H9 (cell line): ENCODE results near the gene SERP1. TPM values are rescaled to one million over a fixed set of nuclear protein-coding genes. Genes with fewer than 3 reads are reported as not detected.

Experiments
- DNase-seq: peaks from one replicate; pipeline ENCODE4 v3.0.0-alpha.2; 2017
- H2AFZ ChIP-seq: one replicate; pipeline ENCODE4 v1.6.1; 2013; ENCODE audit warnings: mild to moderate bottlenecking, low read length, control low read depth, moderate library complexity
- H2AK5ac ChIP-seq: 2 replicates; pipeline ENCODE4 v1.6.1; 2013; ENCODE audit warnings: low read length, control low read depth, mixed read lengths; ENCODE audit not compliant: insufficient read length
- H2BK120ac ChIP-seq: one replicate; pipeline ENCODE4 v1.6.1; 2013; ENCODE audit warnings: low read depth, mild to moderate bottlenecking, low read length, control low read depth, inconsistent platforms; ENCODE audit not compliant: poor library complexity, severe bottlenecking
- H2BK12ac ChIP-seq: 2 replicates; pipeline ENCODE4 v1.6.1; 2013; ENCODE audit warnings: low read length, control low read depth, mixed read lengths, low read depth; ENCODE audit not compliant: insufficient read length
- H2BK15ac ChIP-seq: 2 replicates; pipeline ENCODE4 v1.6.1; 2013; ENCODE audit warnings: low read depth, low read length, control low read depth
- H2BK20ac ChIP-seq: one replicate; pipeline ENCODE4 v1.6.1; 2013; ENCODE audit warnings: low read depth, mild to moderate bottlenecking, low read length, control low read depth, inconsistent platforms; ENCODE audit not compliant: poor library complexity, severe bottlenecking
- H2BK5ac ChIP-seq: 2 replicates; pipeline ENCODE4 v1.6.1; 2013; ENCODE audit warnings: low read length, control low read depth, mixed read lengths; ENCODE audit not compliant: insufficient read length
- H3K14ac ChIP-seq: 2 replicates; pipeline ENCODE4 v1.6.1; 2013; ENCODE audit warnings: low read length, control low read depth; ENCODE audit not compliant: insufficient read depth
- H3K18ac ChIP-seq: 2 replicates; pipeline ENCODE4 v1.6.1; 2013; ENCODE audit warnings: low read depth, mild to moderate bottlenecking, mixed read lengths, low read length, control low read depth; ENCODE audit not compliant: insufficient read length
- H3K23ac ChIP-seq: 2 replicates; pipeline ENCODE4 v1.6.1; 2013; ENCODE audit warnings: low read length, control low read depth, mixed read lengths, low read depth; ENCODE audit not compliant: insufficient read length
- H3K23me2 ChIP-seq: 2 replicates; pipeline ENCODE4 v1.6.1; 2013; ENCODE audit warnings: low read depth, mild to moderate bottlenecking, mixed read lengths, low read length, control low read depth; ENCODE audit not compliant: insufficient read length, poor library complexity, severe bottlenecking
- H3K27ac ChIP-seq: 2 replicates; pipeline ENCODE4 v1.5.1; 2013; ENCODE audit warnings: low read length, control low read depth, mixed read lengths, low read depth; ENCODE audit not compliant: insufficient read length
- H3K27me3 ChIP-seq: 2 replicates; pipeline ENCODE4 v1.6.1; 2013; ENCODE audit warnings: low read length, control low read depth, inconsistent platforms; ENCODE audit not compliant: insufficient read depth
- H3K4ac ChIP-seq: 2 replicates; pipeline ENCODE4 v1.6.1; 2013; ENCODE audit warnings: low read depth, mild to moderate bottlenecking, control low read depth, inconsistent platforms, low read length, moderate library complexity
- H3K4me1 ChIP-seq: 2 replicates; pipeline ENCODE4 v1.6.1; 2013; ENCODE audit warnings: low read length, control low read depth, inconsistent platforms; ENCODE audit not compliant: insufficient read depth
- H3K4me2 ChIP-seq: 2 replicates; pipeline ENCODE4 v1.6.1; 2013; ENCODE audit warnings: low read length, control low read depth, mixed read lengths; ENCODE audit not compliant: insufficient read length, insufficient read depth
- H3K56ac ChIP-seq: 2 replicates; pipeline ENCODE4 v1.6.1; 2013; ENCODE audit warnings: low read depth, mild to moderate bottlenecking, mixed read lengths, low read length, control low read depth; ENCODE audit not compliant: insufficient read length
- H3K79me1 ChIP-seq: 2 replicates; pipeline ENCODE4 v1.6.1; 2013; ENCODE audit warnings: low read depth, mild to moderate bottlenecking, moderate library complexity, low read length, control low read depth, inconsistent platforms; ENCODE audit not compliant: insufficient read depth, poor library complexity, severe bottlenecking
- H3K79me2 ChIP-seq: 2 replicates; pipeline ENCODE4 v1.6.1; 2013; ENCODE audit warnings: low read length, control low read depth, inconsistent platforms; ENCODE audit not compliant: insufficient read depth
- H3K9ac ChIP-seq: 2 replicates; pipeline ENCODE4 v1.6.1; 2013; ENCODE audit warnings: low read length, control low read depth, mixed read lengths; ENCODE audit not compliant: insufficient read length; ENCODE audit errors: extremely low read depth
- H3K9me3 ChIP-seq: one replicate; pipeline ENCODE4 v1.6.1; 2013; ENCODE audit warnings: low read depth, low read length, inconsistent platforms; ENCODE audit not compliant: control insufficient read depth
- H3T11ph ChIP-seq: one replicate; pipeline ENCODE4 v1.6.1; 2013; ENCODE audit warnings: mild to moderate bottlenecking, low read length, control low read depth, inconsistent platforms
- H4K20me1 ChIP-seq: one replicate; pipeline ENCODE4 v1.6.1; 2013; ENCODE audit not compliant: control insufficient read depth, insufficient read length, insufficient read depth
- H4K5ac ChIP-seq: 2 replicates; pipeline ENCODE4 v1.6.1; 2013; ENCODE audit warnings: low read depth, mild to moderate bottlenecking, mixed read lengths, low read length, control low read depth; ENCODE audit not compliant: insufficient read length
- H4K8ac ChIP-seq: replicated peaks from 2 replicates; pipeline ENCODE4 v1.6.1; 2013; ENCODE audit warnings: low read length, control low read depth, mixed read lengths, low read depth; ENCODE audit not compliant: insufficient read length
- H4K91ac ChIP-seq: 2 replicates; pipeline ENCODE4 v1.6.1; 2013; ENCODE audit warnings: low read depth, mild to moderate bottlenecking, moderate library complexity, mixed read lengths, low read length, control low read depth; ENCODE audit not compliant: insufficient read length
- H3K27ac Mint-ChIP-seq, 3 experiments: 2 replicates in 2 of 3; 3 replicates in 1 of 3; pipeline ENCODE4 v1.8.0; 2020 to 2021; ENCODE audit warnings: mixed read lengths in 3 of 3, mild to moderate bottlenecking in 1 of 3, moderate library complexity in 1 of 3
- H3K27me3 Mint-ChIP-seq: 2 replicates; pipeline ENCODE4 v1.8.0; 2021; ENCODE audit warnings: low read depth, mild to moderate bottlenecking, moderate library complexity, mixed read lengths
- H3K36me3 Mint-ChIP-seq, 3 experiments: 2 replicates in 2 of 3; 3 replicates in 1 of 3; pipeline ENCODE4 v1.8.0; 2020 to 2021; ENCODE audit warnings: low read depth in 3 of 3, mixed read lengths in 3 of 3; ENCODE audit not compliant: insufficient read depth in 1 of 3
- H3K4me1 Mint-ChIP-seq, 2 experiments: 2 replicates each; pipeline ENCODE4 v1.8.0; 2020; ENCODE audit warnings: mixed read lengths in 2 of 2
- H3K4me3 Mint-ChIP-seq, 2 experiments: 2 replicates in 1 of 2; 3 replicates in 1 of 2; pipeline ENCODE4 v1.8.0; 2020 to 2021; ENCODE audit warnings: mild to moderate bottlenecking in 2 of 2, mixed read lengths in 2 of 2, moderate library complexity in 1 of 2
- H3K9me3 Mint-ChIP-seq, 2 experiments: 2 replicates in 1 of 2; 3 replicates in 1 of 2; pipeline ENCODE4 v1.8.0; 2020; ENCODE audit warnings: mild to moderate bottlenecking in 2 of 2, mixed read lengths in 2 of 2, moderate library complexity in 1 of 2
- WGBS: extraction: QIAGEN DNeasy Blood & Tissue Kit; methylation state at CpG from one replicate; pipeline ENCODE4 v1.1.7; 2013; ENCODE audit warnings: missing lambda C conversion rate, low lambda C conversion rate, mixed read lengths; ENCODE audit not compliant: insufficient read length; ENCODE audit errors: extremely low coverage; 5-methylcytosine and 5-hydroxymethylcytosine counted together
- total RNA-seq: library from RNA; stranded (reverse); gene quantifications from 2 replicates; pipeline ENCODE4 v1.2.1, GENCODE V29; 2021
- TF ChIP-seq, protein P1 (sequence below): fragments of 200-600 bp; sonication (generic); conservative IDR thresholded peaks from 3 replicates; pipeline ENCODE4 v1.8.0; 2021; ENCODE audit warnings: antibody characterized with exemption, mild to moderate bottlenecking

The SERP1 gene
- total RNA-seq, 1 experiment from 2014 or later: 84.8 TPM

DNA sequence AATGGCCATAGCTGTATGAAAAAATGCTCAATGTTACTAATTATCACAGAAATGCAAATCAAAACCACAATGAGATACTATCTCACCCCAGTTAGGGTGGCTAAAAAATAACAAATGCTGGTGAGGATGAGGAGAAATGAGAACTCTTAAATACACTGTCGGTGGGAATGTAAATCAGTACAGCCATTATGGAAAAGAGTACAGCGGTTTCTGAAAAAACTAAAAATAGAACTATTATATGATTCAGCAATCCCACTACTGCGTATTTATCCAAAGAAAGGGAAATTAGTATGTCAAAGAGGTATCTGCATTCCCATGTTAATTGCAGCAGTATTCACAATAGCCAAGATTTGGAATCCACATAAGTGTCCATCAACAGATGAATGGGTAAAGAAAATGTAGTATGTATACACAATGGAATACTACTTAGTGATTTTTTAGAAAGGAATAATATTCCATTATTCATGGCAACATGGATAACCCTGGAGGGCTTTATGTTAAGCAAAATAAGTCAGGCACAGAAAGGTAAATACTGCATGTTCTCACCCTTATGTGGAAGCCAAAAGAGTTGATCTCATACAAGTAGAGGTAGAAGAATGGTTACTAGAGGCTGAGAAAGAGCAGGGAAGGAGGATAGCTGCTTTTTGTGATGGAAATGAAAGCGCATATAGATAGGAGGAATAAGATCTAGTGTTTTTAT is 35.0 kb downstream of the SERP1 start:
- no peak overlapping the region for H2AFZ ChIP-seq
- H3K9ac ChIP-seq: no peak overlapping the region
- H3K9me3 ChIP-seq: no peaks in the 10 kb centered on the region
- TF ChIP-seq, protein P1, sequence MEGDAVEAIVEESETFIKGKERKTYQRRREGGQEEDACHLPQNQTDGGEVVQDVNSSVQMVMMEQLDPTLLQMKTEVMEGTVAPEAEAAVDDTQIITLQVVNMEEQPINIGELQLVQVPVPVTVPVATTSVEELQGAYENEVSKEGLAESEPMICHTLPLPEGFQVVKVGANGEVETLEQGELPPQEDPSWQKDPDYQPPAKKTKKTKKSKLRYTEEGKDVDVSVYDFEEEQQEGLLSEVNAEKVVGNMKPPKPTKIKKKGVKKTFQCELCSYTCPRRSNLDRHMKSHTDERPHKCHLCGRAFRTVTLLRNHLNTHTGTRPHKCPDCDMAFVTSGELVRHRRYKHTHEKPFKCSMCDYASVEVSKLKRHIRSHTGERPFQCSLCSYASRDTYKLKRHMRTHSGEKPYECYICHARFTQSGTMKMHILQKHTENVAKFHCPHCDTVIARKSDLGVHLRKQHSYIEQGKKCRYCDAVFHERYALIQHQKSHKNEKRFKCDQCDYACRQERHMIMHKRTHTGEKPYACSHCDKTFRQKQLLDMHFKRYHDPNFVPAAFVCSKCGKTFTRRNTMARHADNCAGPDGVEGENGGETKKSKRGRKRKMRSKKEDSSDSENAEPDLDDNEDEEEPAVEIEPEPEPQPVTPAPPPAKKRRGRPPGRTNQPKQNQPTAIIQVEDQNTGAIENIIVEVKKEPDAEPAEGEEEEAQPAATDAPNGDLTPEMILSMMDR: no peak
- H2BK120ac ChIP-seq: no peak overlapping the region
- H3K14ac ChIP-seq: no peak overlapping the region
- peaks cover 5% of the 10 kb centered on the region; the same call in 1 of the 2 replicates for H3K4me1 ChIP-seq
- H2BK15ac ChIP-seq: no peak overlapping the region
- no peak overlapping the region for H4K8ac ChIP-seq
- no peak overlapping the region for H2AK5ac ChIP-seq
- no peak for DNase-seq
- H3K4me1 Mint-ChIP-seq: peaks cover 25 to 28% of the 10 kb centered on the region in 2 experiments
- no peaks in the 10 kb centered on the region for H3K79me2 ChIP-seq
- H3K4me3 Mint-ChIP-seq: no peak overlapping the region
- H3K23ac ChIP-seq: no peak overlapping the region
- no peak overlapping the region for H3K4ac ChIP-seq
- H4K91ac ChIP-seq: no peak overlapping the region
- no peak overlapping the region for H3K4me2 ChIP-seq
- no peaks in the 10 kb centered on the region for H3K79me1 ChIP-seq
- H2BK12ac ChIP-seq: no peak overlapping the region
- H2BK20ac ChIP-seq: no peak overlapping the region
- H3K9me3 Mint-ChIP-seq: peaks cover 4 to 12% of the 10 kb centered on the region in 2 experiments; a peak in 3 of 5 replicates
- H3K56ac ChIP-seq: no peak overlapping the region
- no peak overlapping the region for H3K18ac ChIP-seq
- peak overlapping the region in 1 of 3 experiments; percentile 50; a peak in 2 of 7 replicates for H3K27ac Mint-ChIP-seq
- no peaks in the 10 kb centered on the region for H4K20me1 ChIP-seq
- peaks cover 0 to 8% (median 4%) of the 10 kb centered on the region in 3 experiments; a peak in 3 of 7 replicates for H3K36me3 Mint-ChIP-seq
- no CpG with 5 or more reads among the region's 4 CpGs for WGBS
- no peak overlapping the region for H3T11ph ChIP-seq
- H3K27me3 Mint-ChIP-seq: no peaks in the 10 kb centered on the region; the same call in 1 of the 2 replicates
- peak overlapping the region; percentile 40 for H3K27ac ChIP-seq
- no peak overlapping the region for H4K5ac ChIP-seq
- H2BK5ac ChIP-seq: no peak overlapping the region
- no peaks in the 10 kb centered on the region for H3K23me2 ChIP-seq
- no peaks in the 10 kb centered on the region for H3K27me3 ChIP-seq
